GM19043 (cell line): ENCODE measurements around the gene SLC26A2.
A peak's percentile ranks its signal among the peaks of the same experiment; 100 is the strongest.

Experiments used
- ATAC-seq: cut with Tn5 transposase; IDR thresholded peaks from one replicate; pipeline ENCODE4 v1.9.1; 2021; ENCODE audit warnings: low read depth; ENCODE audit not compliant: unreplicated experiment

The SLC26A2 gene

GRCh38 chr5:150000256-150000989 lies 39.9 kb downstream of the SLC26A2 start, which contains the start of the genes HMGXB3 and TIGD6:
Gene HMGXB3, plus strand, starts transcription at chr5:150000739. Its CDS starts 4,114 bp downstream, at chr5:150004853.
Gene TIGD6, minus strand, starts transcription at chr5:150000654. Its CDS starts 4,306 bp downstream, at chr5:149996348.
- peak; percentile 85 for ATAC-seq

- ATAC-seq = no peak
Observed at GRCh38 chr5:150000990-150001659, 40.6 kb downstream of the SLC26A2 start.

- peak; percentile 56 for ATAC-seq
Observed at GRCh38 chr5:150001660-150002486, 41.3 kb downstream of the SLC26A2 start.

GRCh38 chr5:150006318-150006717 lies 45.8 kb downstream of the SLC26A2 start:
- no peak for ATAC-seq

GRCh38 chr5:150007050-150007449 lies 46.5 kb downstream of the SLC26A2 start:
- no peak for ATAC-seq

- no peak for ATAC-seq
Observed at GRCh38 chr5:150009671-150010387, 49.3 kb downstream of the SLC26A2 start.

GRCh38 chr5:150013931-150014330 lies 53.4 kb downstream of the SLC26A2 start:
- no peak for ATAC-seq

- ATAC-seq = no peak
Observed at GRCh38 chr5:150014456-150014855, 53.9 kb downstream of the SLC26A2 start.

GRCh38 chr5:150015415-150015814 lies 54.9 kb downstream of the SLC26A2 start:
- no peak for ATAC-seq

- ATAC-seq = no peak
Observed at GRCh38 chr5:150016537-150016936, 56.0 kb downstream of the SLC26A2 start.

- ATAC-seq = no peak
Observed at GRCh38 chr5:150017226-150018005, 56.9 kb downstream of the SLC26A2 start.

- no peak for ATAC-seq
Observed at GRCh38 chr5:150020249-150020648, 59.7 kb downstream of the SLC26A2 start.

GRCh38 chr5:150021491-150022157 lies 61.1 kb downstream of the SLC26A2 start:
- no peak for ATAC-seq

GRCh38 chr5:150022158-150022531 lies 61.6 kb downstream of the SLC26A2 start:
- ATAC-seq = no peak

- ATAC-seq = no peak
Observed at GRCh38 chr5:150022681-150023080, 62.1 kb downstream of the SLC26A2 start.

- ATAC-seq = no peak
Observed at GRCh38 chr5:150023136-150023535, 62.6 kb downstream of the SLC26A2 start.

GRCh38 chr5:150024346-150024984 lies 63.9 kb downstream of the SLC26A2 start:
- no peak for ATAC-seq

- no peak for ATAC-seq
Observed at GRCh38 chr5:150026682-150027172, 66.2 kb downstream of the SLC26A2 start.
